K562 (cell line): ENCODE measurements around the gene C7orf25. TPM values are rescaled to one million over a fixed set of nuclear protein-coding genes. Genes with fewer than 3 reads are reported as not detected.

Experiments used
- CHD1 ChIP-seq: fragments of 200-600 bp; sonication (generic); IDR thresholded peaks from one replicate; pipeline ENCODE4 v1.6.1; 2012; ENCODE audit warnings: mild to moderate bottlenecking, moderate library complexity, low read length, inconsistent platforms
- DPF2 ChIP-seq: fragments of 450-650 bp; IDR thresholded peaks from 2 replicates; pipeline ENCODE4 v1.6.1; 2016
- FOS ChIP-seq: IDR thresholded peaks from 3 replicates; pipeline ENCODE4 v1.6.1; 2011; ENCODE audit not compliant: insufficient read length; ENCODE audit errors: extremely low read depth
- FOXJ2 ChIP-seq: fragments of 200-800 bp; sonication (Bioruptor generic); IDR thresholded peaks from 2 replicates; pipeline ENCODE4 v1.6.1; 2016; ENCODE audit warnings: missing genetic modification characterization, missing compliant biosample characterization
- FOXJ3 ChIP-seq: sonication (generic); formaldehyde crosslinking; IDR thresholded peaks from 2 replicates; pipeline ENCODE4 v1.4.0; 2020; ENCODE audit warnings: mild to moderate bottlenecking, missing genetic modification reagents
- HDGF ChIP-seq: fragments of 450-650 bp; IDR thresholded peaks from 2 replicates; pipeline ENCODE4 v1.6.1; 2016
- IRF2 ChIP-seq: sonication (generic); formaldehyde crosslinking; IDR thresholded peaks from 2 replicates; pipeline ENCODE4 v1.8.1; 2022; ENCODE audit warnings: mild to moderate bottlenecking, missing genetic modification reagents
- KLF10 ChIP-seq: fragments of 250-450 bp; sonication (Bioruptor Pico); IDR thresholded peaks from 2 replicates; pipeline ENCODE4 v1.6.1; 2021; ENCODE audit warnings: matching md5 sums
- MTA1 ChIP-seq: fragments of 450-650 bp; IDR thresholded peaks from 2 replicates; pipeline ENCODE4 v1.6.1; 2017; ENCODE audit warnings: borderline replicate concordance
- NFIX ChIP-seq: fragments of 250-450 bp; sonication (Bioruptor Pico); IDR thresholded peaks from 2 replicates; pipeline ENCODE4 v1.4.0; 2020; ENCODE audit warnings: low read depth, mild to moderate bottlenecking, moderate library complexity
- PML ChIP-seq: IDR thresholded peaks from 2 replicates; pipeline ENCODE4 v1.6.1; 2012; ENCODE audit warnings: low read length, inconsistent platforms
- RNF2 ChIP-seq: sonication (generic); IDR thresholded peaks from 2 replicates; pipeline ENCODE4 v1.6.1; 2016
- TFAM ChIP-seq: fragments of 250-450 bp; sonication (Bioruptor Pico); conservative IDR thresholded peaks from 2 replicates; pipeline ENCODE4 v1.5.0; 2021; ENCODE audit warnings: mild to moderate bottlenecking, moderate library complexity
- ZNF668 ChIP-seq: fragments of 250-450 bp; sonication (Bioruptor Pico); IDR thresholded peaks from 2 replicates; pipeline ENCODE4 v1.8.0; 2022; ENCODE audit warnings: mild to moderate bottlenecking, inconsistent platforms
- polyA plus RNA-seq, 8 experiments: library from polyadenylated mRNA; depleted of rRNA in 4 of 8; stranded (reverse) in 5 of 8; unstranded in 3 of 8; fragments of >200 nt; fragmentation: Nextera tagmentation in 2 of 8; fragmentation: Illumina TruSeq in 1 of 8; extraction: Ambion mirVana in 2 of 8; extraction: Trizol in 1 of 8; gene quantifications; 2 replicates each; pipeline versions ENCODE4 v1.2.1 to v1.2.3, GENCODE V29; 2011 to 2014; ENCODE audit warnings: inconsistent platforms in 1 of 8, missing spikeins in 1 of 8
- total RNA-seq, 7 experiments: library from RNA; depleted of rRNA in 6 of 7; stranded (reverse); fragments of >200 nt in 6 of 7; fragmentation: Illumina TruSeq in 2 of 7; extraction: Trizol in 2 of 7; gene quantifications; 2 replicates each; pipeline versions ENCODE4 v1.2.1 to v1.2.3, GENCODE V29; 2011 to 2021; ENCODE audit warnings: low replicate concordance in 1 of 7
- TF ChIP-seq, protein P1 (sequence below), 2 experiments: fragments of 450-650 bp; conservative IDR thresholded peaks; 2 replicates each; pipeline ENCODE4 v1.6.1; 2017; ENCODE audit warnings: mild to moderate bottlenecking in 2 of 2, moderate library complexity in 2 of 2
- TF ChIP-seq, protein P2 (sequence below), 3 experiments: fragments of 200-800 bp in 1 of 3; sonication (Bioruptor generic) in 1 of 3; sonication (generic) in 1 of 3; formaldehyde crosslinking in 1 of 3; IDR thresholded peaks; 2 replicates each; pipeline versions ENCODE4 v1.6.1 to v1.8.0; 2016 to 2022; ENCODE audit warnings: mild to moderate bottlenecking in 2 of 3, missing compliant biosample characterization in 2 of 3, missing genetic modification characterization in 2 of 3, missing genetic modification reagents in 1 of 3
- TF ChIP-seq, protein P3 (sequence below): fragments of 450-650 bp; formaldehyde crosslinking; IDR thresholded peaks from 2 replicates; pipeline ENCODE4 v1.4.0; 2020; ENCODE audit warnings: mild to moderate bottlenecking, moderate library complexity
- TF ChIP-seq, protein P4 (sequence below): fragments of 150-350 bp; conservative IDR thresholded peaks from 2 replicates; pipeline ENCODE4 v1.6.1; 2014; ENCODE audit warnings: low read length
- TF ChIP-seq, protein P5 (sequence below): IDR thresholded peaks from 2 replicates; pipeline ENCODE4 v1.6.1; 2014; ENCODE audit warnings: antibody characterized with exemption
- TF ChIP-seq, protein P6 (sequence below): sonication (generic); IDR thresholded peaks from 2 replicates; pipeline ENCODE4 v1.6.1; 2016

Gene C7orf25
- total and polyA plus RNA-seq, 9 of the 15 experiments (the other 6 are each of a cell fraction or from before 2014, with no cell fraction given) = 1.2 to 4.7 (median 1.9) TPM

DNA sequence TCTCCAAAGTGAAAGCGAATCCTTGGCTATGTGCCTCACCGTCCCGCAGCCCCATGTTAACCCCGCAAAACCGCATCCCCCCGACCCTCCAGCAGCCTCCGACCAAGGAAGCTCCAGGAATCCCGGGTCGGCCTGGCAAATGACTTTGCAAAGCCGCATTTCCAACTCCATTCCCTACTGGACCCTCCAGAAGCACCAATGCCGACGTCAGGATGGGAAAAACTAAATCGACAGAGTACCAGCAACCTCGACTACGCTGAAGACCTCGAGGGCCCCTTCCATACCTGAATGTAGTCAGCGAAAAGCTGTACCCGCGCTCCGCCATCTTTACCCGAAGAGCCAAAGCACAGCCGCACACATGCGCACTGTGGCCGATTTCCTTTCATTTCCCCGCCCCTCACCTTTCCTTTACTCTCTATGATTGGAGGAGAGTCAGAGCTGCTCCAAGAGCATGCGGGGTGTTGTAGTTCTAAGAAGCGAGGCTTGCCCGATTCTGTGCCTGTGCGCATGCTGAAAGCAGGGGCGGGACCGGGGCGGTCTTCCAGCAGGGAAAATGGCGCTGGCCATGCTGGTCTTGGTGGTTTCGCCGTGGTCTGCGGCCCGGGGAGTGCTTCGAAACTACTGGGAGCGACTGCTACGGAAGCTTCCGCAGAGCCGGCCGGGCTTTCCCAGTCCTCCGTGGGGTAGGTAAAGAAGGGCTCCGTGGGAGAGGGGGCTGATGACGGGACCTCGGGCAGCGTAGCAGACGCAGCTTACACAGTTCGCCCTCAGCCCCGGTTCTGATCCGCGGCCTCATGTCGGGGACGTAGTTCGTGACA, 20.2 kb upstream of the C7orf25 start, which contains the start of the genes MRPL32 and PSMA2 (continued):
- TF ChIP-seq, protein P1, sequence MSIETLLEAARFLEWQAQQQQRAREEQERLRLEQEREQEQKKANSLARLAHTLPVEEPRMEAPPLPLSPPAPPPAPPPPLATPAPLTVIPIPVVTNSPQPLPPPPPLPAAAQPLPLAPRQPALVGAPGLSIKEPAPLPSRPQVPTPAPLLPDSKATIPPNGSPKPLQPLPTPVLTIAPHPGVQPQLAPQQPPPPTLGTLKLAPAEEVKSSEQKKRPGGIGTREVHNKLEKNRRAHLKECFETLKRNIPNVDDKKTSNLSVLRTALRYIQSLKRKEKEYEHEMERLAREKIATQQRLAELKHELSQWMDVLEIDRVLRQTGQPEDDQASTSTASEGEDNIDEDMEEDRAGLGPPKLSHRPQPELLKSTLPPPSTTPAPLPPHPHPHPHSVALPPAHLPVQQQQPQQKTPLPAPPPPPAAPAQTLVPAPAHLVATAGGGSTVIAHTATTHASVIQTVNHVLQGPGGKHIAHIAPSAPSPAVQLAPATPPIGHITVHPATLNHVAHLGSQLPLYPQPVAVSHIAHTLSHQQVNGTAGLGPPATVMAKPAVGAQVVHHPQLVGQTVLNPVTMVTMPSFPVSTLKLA (conservative IDR thresholded peaks at IDR 0.05) = peak; percentile 78 to 90
- TF ChIP-seq IRF2 (CRISPR knock-in tag) (no peak), FOXJ2 (no peak), TFAM (CRISPR knock-in tag) (no peak), KLF10 (CRISPR knock-in tag) (no peak), CHD1 (no peak), PML (peak; percentile 65), DPF2 (no peak), MTA1 (no peak), ZNF668 (CRISPR knock-in tag) (no peak), RNF2 (no peak), HDGF (no peak), NFIX (CRISPR knock-in tag) (no peak), FOXJ3 (CRISPR knock-in tag) (no peak), FOS (peak; percentile 32)
- TF ChIP-seq, protein P2, sequence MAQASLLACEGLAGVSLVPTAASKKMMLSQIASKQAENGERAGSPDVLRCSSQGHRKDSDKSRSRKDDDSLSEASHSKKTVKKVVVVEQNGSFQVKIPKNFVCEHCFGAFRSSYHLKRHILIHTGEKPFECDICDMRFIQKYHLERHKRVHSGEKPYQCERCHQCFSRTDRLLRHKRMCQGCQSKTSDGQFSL (CRISPR knock-in tag; IDR thresholded peaks at IDR 0.05) = no peak
- TF ChIP-seq, protein P2 (tag; IDR thresholded peaks at IDR 0.05) = no peak
- TF ChIP-seq, protein P3, sequence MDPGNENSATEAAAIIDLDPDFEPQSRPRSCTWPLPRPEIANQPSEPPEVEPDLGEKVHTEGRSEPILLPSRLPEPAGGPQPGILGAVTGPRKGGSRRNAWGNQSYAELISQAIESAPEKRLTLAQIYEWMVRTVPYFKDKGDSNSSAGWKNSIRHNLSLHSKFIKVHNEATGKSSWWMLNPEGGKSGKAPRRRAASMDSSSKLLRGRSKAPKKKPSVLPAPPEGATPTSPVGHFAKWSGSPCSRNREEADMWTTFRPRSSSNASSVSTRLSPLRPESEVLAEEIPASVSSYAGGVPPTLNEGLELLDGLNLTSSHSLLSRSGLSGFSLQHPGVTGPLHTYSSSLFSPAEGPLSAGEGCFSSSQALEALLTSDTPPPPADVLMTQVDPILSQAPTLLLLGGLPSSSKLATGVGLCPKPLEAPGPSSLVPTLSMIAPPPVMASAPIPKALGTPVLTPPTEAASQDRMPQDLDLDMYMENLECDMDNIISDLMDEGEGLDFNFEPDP (CRISPR knock-in tag) = no peak
- TF ChIP-seq, protein P4, sequence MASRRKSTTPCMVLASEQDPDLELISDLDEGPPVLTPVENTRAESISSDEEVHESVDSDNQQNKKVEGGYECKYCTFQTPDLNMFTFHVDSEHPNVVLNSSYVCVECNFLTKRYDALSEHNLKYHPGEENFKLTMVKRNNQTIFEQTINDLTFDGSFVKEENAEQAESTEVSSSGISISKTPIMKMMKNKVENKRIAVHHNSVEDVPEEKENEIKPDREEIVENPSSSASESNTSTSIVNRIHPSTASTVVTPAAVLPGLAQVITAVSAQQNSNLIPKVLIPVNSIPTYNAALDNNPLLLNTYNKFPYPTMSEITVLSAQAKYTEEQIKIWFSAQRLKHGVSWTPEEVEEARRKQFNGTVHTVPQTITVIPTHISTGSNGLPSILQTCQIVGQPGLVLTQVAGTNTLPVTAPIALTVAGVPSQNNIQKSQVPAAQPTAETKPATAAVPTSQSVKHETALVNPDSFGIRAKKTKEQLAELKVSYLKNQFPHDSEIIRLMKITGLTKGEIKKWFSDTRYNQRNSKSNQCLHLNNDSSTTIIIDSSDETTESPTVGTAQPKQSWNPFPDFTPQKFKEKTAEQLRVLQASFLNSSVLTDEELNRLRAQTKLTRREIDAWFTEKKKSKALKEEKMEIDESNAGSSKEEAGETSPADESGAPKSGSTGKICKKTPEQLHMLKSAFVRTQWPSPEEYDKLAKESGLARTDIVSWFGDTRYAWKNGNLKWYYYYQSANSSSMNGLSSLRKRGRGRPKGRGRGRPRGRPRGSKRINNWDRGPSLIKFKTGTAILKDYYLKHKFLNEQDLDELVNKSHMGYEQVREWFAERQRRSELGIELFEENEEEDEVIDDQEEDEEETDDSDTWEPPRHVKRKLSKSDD = no peak
- TF ChIP-seq, protein P5, sequence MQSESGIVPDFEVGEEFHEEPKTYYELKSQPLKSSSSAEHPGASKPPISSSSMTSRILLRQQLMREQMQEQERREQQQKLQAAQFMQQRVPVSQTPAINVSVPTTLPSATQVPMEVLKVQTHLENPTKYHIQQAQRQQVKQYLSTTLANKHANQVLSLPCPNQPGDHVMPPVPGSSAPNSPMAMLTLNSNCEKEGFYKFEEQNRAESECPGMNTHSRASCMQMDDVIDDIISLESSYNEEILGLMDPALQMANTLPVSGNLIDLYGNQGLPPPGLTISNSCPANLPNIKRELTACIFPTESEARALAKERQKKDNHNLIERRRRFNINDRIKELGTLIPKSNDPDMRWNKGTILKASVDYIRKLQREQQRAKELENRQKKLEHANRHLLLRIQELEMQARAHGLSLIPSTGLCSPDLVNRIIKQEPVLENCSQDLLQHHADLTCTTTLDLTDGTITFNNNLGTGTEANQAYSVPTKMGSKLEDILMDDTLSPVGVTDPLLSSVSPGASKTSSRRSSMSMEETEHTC = no peak
- TF ChIP-seq, protein P6, sequence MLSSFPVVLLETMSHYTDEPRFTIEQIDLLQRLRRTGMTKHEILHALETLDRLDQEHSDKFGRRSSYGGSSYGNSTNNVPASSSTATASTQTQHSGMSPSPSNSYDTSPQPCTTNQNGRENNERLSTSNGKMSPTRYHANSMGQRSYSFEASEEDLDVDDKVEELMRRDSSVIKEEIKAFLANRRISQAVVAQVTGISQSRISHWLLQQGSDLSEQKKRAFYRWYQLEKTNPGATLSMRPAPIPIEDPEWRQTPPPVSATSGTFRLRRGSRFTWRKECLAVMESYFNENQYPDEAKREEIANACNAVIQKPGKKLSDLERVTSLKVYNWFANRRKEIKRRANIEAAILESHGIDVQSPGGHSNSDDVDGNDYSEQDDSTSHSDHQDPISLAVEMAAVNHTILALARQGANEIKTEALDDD = no peak
